Osteoblast (primary cell): ENCODE results near the gene SEC24B. TPM values are rescaled to one million over a fixed set of nuclear protein-coding genes. Genes with fewer than 3 reads are reported as not detected.

Experiments used
- DNase-seq: peaks from one replicate; pipeline ENCODE4 v3.0.0; 2011; ENCODE audit warnings: low spot score, mixed read lengths; ENCODE audit not compliant: insufficient read length; ENCODE audit errors: missing footprints
- H2AFZ ChIP-seq: 2 replicates; pipeline ENCODE4 v1.6.0; 2011; ENCODE audit warnings: mild to moderate bottlenecking, low read length
- H3K27ac ChIP-seq: 2 replicates; pipeline ENCODE4 v1.5.1; 2011; ENCODE audit warnings: mild to moderate bottlenecking, low read depth, low read length, moderate library complexity
- H3K27me3 ChIP-seq: 2 replicates; pipeline ENCODE4 v1.6.0; 2012; ENCODE audit warnings: mild to moderate bottlenecking, control low read depth, inconsistent platforms, low read length, moderate library complexity; ENCODE audit not compliant: insufficient read depth
- H3K36me3 ChIP-seq: 2 replicates; pipeline ENCODE4 v1.5.1; 2011; ENCODE audit warnings: mild to moderate bottlenecking, low read length, control low read depth, moderate library complexity; ENCODE audit not compliant: insufficient read depth
- H3K4me1 ChIP-seq: 2 replicates; pipeline ENCODE4 v1.5.1; 2011; ENCODE audit warnings: mild to moderate bottlenecking, low read length, control low read depth, moderate library complexity; ENCODE audit not compliant: insufficient read depth
- H3K4me2 ChIP-seq: 2 replicates; pipeline ENCODE4 v1.6.0; 2011; ENCODE audit warnings: mild to moderate bottlenecking, low read length; ENCODE audit not compliant: insufficient read depth
- H3K4me3 ChIP-seq: fragments of 200-600 bp; sonication (generic); 3 replicates; pipeline ENCODE4 v1.5.1; 2012; ENCODE audit warnings: mild to moderate bottlenecking, low read length, inconsistent platforms; ENCODE audit not compliant: insufficient read depth
- H3K79me2 ChIP-seq: 2 replicates; pipeline ENCODE4 v1.6.0; 2012; ENCODE audit warnings: mild to moderate bottlenecking, low read length, control low read depth, inconsistent platforms; ENCODE audit not compliant: insufficient read depth
- H3K9me3 ChIP-seq: 2 replicates; pipeline ENCODE4 v1.5.1; 2011; ENCODE audit warnings: low read depth, low read length, control low read depth
- H4K20me1 ChIP-seq: 2 replicates; pipeline ENCODE4 v1.6.0; 2012; ENCODE audit warnings: mild to moderate bottlenecking, low read length, control low read depth; ENCODE audit not compliant: insufficient read depth
- CTCF ChIP-seq: IDR thresholded peaks from 2 replicates; pipeline ENCODE4 v1.5.1; 2011; ENCODE audit warnings: mild to moderate bottlenecking, low read depth, low read length, moderate library complexity; ENCODE audit errors: extremely low read depth
- total RNA-seq: library from RNA; depleted of rRNA; stranded (reverse); fragments of >200 nt; gene quantifications from 2 replicates; pipeline ENCODE4 v1.2.3, GENCODE V29; 2012

SEC24B gene
- total RNA-seq, 1 donor: 18.1 TPM

GRCh38 chr4:109432203-109432602, 1.4 kb upstream of the SEC24B start:
- peaks cover 30% of the 10 kb centered on the region for H4K20me1 ChIP-seq
- H2AFZ ChIP-seq: no peak overlapping the region
- peaks cover 53% of the 10 kb centered on the region for H3K79me2 ChIP-seq
- no peak for DNase-seq
- H3K27me3 ChIP-seq: no peaks in the 10 kb centered on the region
- no peaks in the 10 kb centered on the region for H3K36me3 ChIP-seq
- H3K4me1 ChIP-seq: peaks cover 23% of the 10 kb centered on the region
- H3K9me3 ChIP-seq: no peaks in the 10 kb centered on the region
- peak overlapping the region; percentile 86 for H3K27ac ChIP-seq
- H3K4me3 ChIP-seq: peak overlapping the region; percentile 78
- TF ChIP-seq CTCF: no peak
- peak overlapping the region; percentile 95 for H3K4me2 ChIP-seq

- H3K4me2 ChIP-seq: peak overlapping the region; percentile 95
- H3K4me3 ChIP-seq: peak overlapping the region; percentile 78
- H3K36me3 ChIP-seq: no peaks in the 10 kb centered on the region
- H3K9me3 ChIP-seq: no peaks in the 10 kb centered on the region
- peak overlapping the region; percentile 86 for H3K27ac ChIP-seq
- DNase-seq: peak; percentile 79
- peaks cover 23% of the 10 kb centered on the region for H3K4me1 ChIP-seq
- H2AFZ ChIP-seq: peak overlapping the region; percentile 95
- no peaks in the 10 kb centered on the region for H3K27me3 ChIP-seq
- peaks cover 33% of the 10 kb centered on the region for H4K20me1 ChIP-seq
- TF ChIP-seq CTCF: no peak
- peaks cover 58% of the 10 kb centered on the region for H3K79me2 ChIP-seq
Observed at GRCh38 chr4:109432696-109433095, 919 bp upstream of the SEC24B start.

- H3K4me2 ChIP-seq: peak overlapping the region; percentile 89
- H4K20me1 ChIP-seq: peaks cover 44% of the 10 kb centered on the region
- H3K27ac ChIP-seq: peak overlapping the region; percentile 86
- no peaks in the 10 kb centered on the region for H3K36me3 ChIP-seq
- H2AFZ ChIP-seq: peak overlapping the region; percentile 0
- DNase-seq: peak; percentile 79
- H3K4me1 ChIP-seq: peaks cover 23% of the 10 kb centered on the region
- no peaks in the 10 kb centered on the region for H3K27me3 ChIP-seq
- H3K9me3 ChIP-seq: no peaks in the 10 kb centered on the region
- TF ChIP-seq CTCF: no peak
- peaks cover 74% of the 10 kb centered on the region for H3K79me2 ChIP-seq
- H3K4me3 ChIP-seq: peak overlapping the region; percentile 78
Observed at GRCh38 chr4:109434007-109434971, 674 bp downstream of the SEC24B start.

- Histone ChIP-seq H3K4me3 (peak overlapping the region; percentile 78), H4K20me1 (peaks cover 51% of the 10 kb centered on the region)
- no peak for TF ChIP-seq CTCF
Observed at GRCh38 chr4:109435635-109436034, 2.0 kb downstream of the SEC24B start.

More at GRCh38 chr4:109435635-109436034, 2.0 kb downstream of the SEC24B start:
- H3K36me3 ChIP-seq: no peaks in the 10 kb centered on the region
- H3K4me1 ChIP-seq: peaks cover 27% of the 10 kb centered on the region
- H3K4me2 ChIP-seq: peak overlapping the region; percentile 89
- no peaks in the 10 kb centered on the region for H3K27me3 ChIP-seq
- H3K27ac ChIP-seq: no peak overlapping the region
- no peak overlapping the region for H2AFZ ChIP-seq
- peaks cover 87% of the 10 kb centered on the region for H3K79me2 ChIP-seq
- H3K9me3 ChIP-seq: no peaks in the 10 kb centered on the region
- DNase-seq: no peak
